WTC11 (cell line): Measurements from ENCODE around the gene TTLL11. TPM values are rescaled to one million over a fixed set of nuclear protein-coding genes. Genes with fewer than 3 reads are reported as not detected.

ENCODE experiments used
- ATAC-seq: fragments of 200-7000 bp; cut with Tn5 transposase; 2 replicates; pipeline ENCODE4 v1.10.0; 2021; ENCODE audit warnings: mild to moderate bottlenecking, moderate library complexity
- CTCF ChIA-PET: fragments of 300-600 bp; sonication (Branson Sonifier 250); formaldehyde crosslinking; loops from one replicate; lab custom pipeline; 2021; ENCODE audit warnings: antibody characterized with exemption; lab: Charles Lee
- POLR2A ChIA-PET: fragments of 350-600 bp; sonication (Branson Sonifier 250); formaldehyde crosslinking; loops from one replicate; lab custom pipeline; 2021; ENCODE audit warnings: antibody characterized with exemption; lab: Charles Lee
- DNase-seq: peaks from one replicate; pipeline ENCODE4 v3.0.0; 2021; ENCODE audit warnings: low spot score
- H3K27ac Mint-ChIP-seq: 2 replicates; pipeline ENCODE4 v1.8.0; 2021; ENCODE audit warnings: mixed read lengths
- H3K27me3 Mint-ChIP-seq: 2 replicates; pipeline ENCODE4 v1.8.0; 2021; ENCODE audit warnings: low read depth, mild to moderate bottlenecking, moderate library complexity, mixed read lengths
- H3K36me3 Mint-ChIP-seq: 2 replicates; pipeline ENCODE4 v1.8.0; 2021; ENCODE audit warnings: mixed read lengths
- H3K4me1 Mint-ChIP-seq: 2 replicates; pipeline ENCODE4 v1.8.0; 2022; ENCODE audit warnings: mixed read lengths
- H3K4me3 Mint-ChIP-seq: 2 replicates; pipeline ENCODE4 v1.8.0; 2021; ENCODE audit warnings: mild to moderate bottlenecking, moderate library complexity, mixed read lengths
- H3K9me3 Mint-ChIP-seq: 2 replicates; pipeline ENCODE4 v1.8.0; 2021; ENCODE audit warnings: mixed read lengths
- CDX4 ChIP-seq: fragments of 250-450 bp; sonication (Bioruptor Pico); IDR thresholded peaks from 2 replicates; pipeline ENCODE4 v1.9.0; 2021; ENCODE audit warnings: moderate library complexity, mild to moderate bottlenecking, inconsistent platforms, borderline replicate concordance
- HMGXB4 ChIP-seq: sonication (generic); formaldehyde crosslinking; IDR thresholded peaks from 2 replicates; pipeline ENCODE4 v1.8.1; 2023; ENCODE audit warnings: mild to moderate bottlenecking, moderate library complexity, missing genetic modification reagents
- IRF2 ChIP-seq: sonication (generic); formaldehyde crosslinking; IDR thresholded peaks from 2 replicates; pipeline ENCODE4 v1.8.0; 2022; ENCODE audit warnings: low read depth, missing genetic modification reagents, borderline replicate concordance
- JUN ChIP-seq: sonication (generic); formaldehyde crosslinking; IDR thresholded peaks from 2 replicates; pipeline ENCODE4 v1.8.0; 2023; ENCODE audit warnings: mild to moderate bottlenecking, missing genetic modification reagents
- OVOL2 ChIP-seq: fragments of 250-450 bp; sonication (Bioruptor Pico); IDR thresholded peaks from 2 replicates; pipeline ENCODE4 v1.9.0; 2021; ENCODE audit warnings: mild to moderate bottlenecking, borderline replicate concordance
- PRDM15 ChIP-seq: sonication (generic); formaldehyde crosslinking; IDR thresholded peaks from 2 replicates; pipeline ENCODE4 v1.8.0; 2022; ENCODE audit warnings: missing genetic modification reagents
- RELA ChIP-seq: sonication (generic); formaldehyde crosslinking; IDR thresholded peaks from 2 replicates; pipeline ENCODE4 v1.8.1; 2022; ENCODE audit warnings: missing genetic modification reagents, mild to moderate bottlenecking, borderline replicate concordance
- SMAD4 ChIP-seq: sonication (generic); formaldehyde crosslinking; IDR thresholded peaks from 2 replicates; pipeline ENCODE4 v1.8.0; 2022; ENCODE audit warnings: mild to moderate bottlenecking, missing genetic modification reagents
- STAT6 ChIP-seq: sonication (generic); formaldehyde crosslinking; conservative IDR thresholded peaks from 2 replicates; pipeline ENCODE4 v1.8.1; 2023; ENCODE audit warnings: mild to moderate bottlenecking, low read depth, missing genetic modification reagents, moderate library complexity
- ZNF232 ChIP-seq: sonication (generic); formaldehyde crosslinking; IDR thresholded peaks from 2 replicates; pipeline ENCODE4 v1.8.0; 2022; ENCODE audit warnings: mild to moderate bottlenecking, missing genetic modification reagents
- ZNF281 ChIP-seq: sonication (generic); formaldehyde crosslinking; IDR thresholded peaks from 2 replicates; pipeline ENCODE4 v1.8.0; 2023; ENCODE audit warnings: mild to moderate bottlenecking, missing genetic modification reagents
- ZNF396 ChIP-seq: fragments of 250-450 bp; sonication (Bioruptor Pico); IDR thresholded peaks from 2 replicates; pipeline ENCODE4 v1.8.0; 2021; ENCODE audit warnings: mild to moderate bottlenecking, moderate library complexity, borderline replicate concordance
- ZNF532 ChIP-seq: fragments of 250-450 bp; sonication (Bioruptor Pico); IDR thresholded peaks from 2 replicates; pipeline ENCODE4 v1.9.0; 2021; ENCODE audit warnings: mild to moderate bottlenecking, borderline replicate concordance
- total RNA-seq: library from RNA; stranded (reverse); gene quantifications from 3 replicates; pipeline ENCODE4 v1.2.3, GENCODE V29; 2021

The TTLL11 gene
- total RNA-seq, 1 experiment from 2014 or later = 1.1 TPM

GRCh38 chr9:121837113-121837961 lies 255.8 kb downstream of the TTLL11 start (continued):
- TF ChIP-seq ZNF532 = no peak
- no peak for TF ChIP-seq RELA (CRISPR knock-in tag)
- no peak for TF ChIP-seq JUN (CRISPR knock-in tag)
- TF ChIP-seq PRDM15 (CRISPR knock-in tag) = no peak
- no peak for TF ChIP-seq IRF2 (CRISPR knock-in tag)
- TF ChIP-seq CDX4 (CRISPR knock-in tag) = no peak
- TF ChIP-seq ZNF396 (CRISPR knock-in tag) = no peak

- Mint-ChIP-seq H3K27ac (no peak overlapping the region), H3K36me3 (no peaks in the 10 kb centered on the region), H3K9me3 (no peaks in the 10 kb centered on the region), H3K4me3 (no peak overlapping the region), H3K27me3 (no peaks in the 10 kb centered on the region), H3K4me1 (peaks cover 5% of the 10 kb centered on the region; the same call in 1 of the 2 replicates)
- POLR2A ChIA-PET = no interaction called here
- ATAC-seq = no peak
- no peak for TF ChIP-seq SMAD4
- TF ChIP-seq OVOL2 = no peak
- no peak for TF ChIP-seq RELA (CRISPR knock-in tag)
- TF ChIP-seq ZNF232 (CRISPR knock-in tag) = no peak
- TF ChIP-seq STAT6 (CRISPR knock-in tag) = no peak
- no peak for TF ChIP-seq CDX4 (CRISPR knock-in tag)
- TF ChIP-seq ZNF281 (CRISPR knock-in tag) = no peak
- no peak for TF ChIP-seq HMGXB4 (CRISPR knock-in tag)
- TF ChIP-seq, all 79 proteins: peak for 0
- no peak for DNase-seq
- CTCF ChIA-PET = no interaction called here
Observed at GRCh38 chr9:121836366-121836885, 256.7 kb downstream of the TTLL11 start.
